Stimulated activated CD8-positive, alpha-beta memory T cell treated with anti-CD3 and anti-CD28 coated beads, Interleukin-4, amount 100 ng/mL, for 48 hours (primary cell): ENCODE data around the gene ELP4.

Experiments used
- DNase-seq: peaks from one replicate; pipeline ENCODE4 v3.0.0-alpha.2; 2020

ELP4 gene

GRCh38 chr11:31783252-31783651, 273.7 kb downstream of the ELP4 start:
- DNase-seq, result no peak

- no peak for DNase-seq
These were observed 275.0 kb downstream of the ELP4 start for GRCh38 chr11:31784611-31785010.

- DNase-seq, result no peak
These were observed 277.6 kb downstream of the ELP4 start for GRCh38 chr11:31786996-31787685.

GRCh38 chr11:31788085-31788484, 278.5 kb downstream of the ELP4 start:
- DNase-seq, result no peak

- no peak for DNase-seq
These were observed 281.1 kb downstream of the ELP4 start for GRCh38 chr11:31790649-31791048.

GRCh38 chr11:31792036-31792435, 282.5 kb downstream of the ELP4 start:
- DNase-seq, result no peak

- no peak for DNase-seq
These were observed 282.9 kb downstream of the ELP4 start for GRCh38 chr11:31792456-31792855.

GRCh38 chr11:31793264-31793663, 283.7 kb downstream of the ELP4 start:
- no peak for DNase-seq

GRCh38 chr11:31794548-31794947, 285.0 kb downstream of the ELP4 start:
- DNase-seq, result no peak

- no peak for DNase-seq
These were observed 286.3 kb downstream of the ELP4 start for GRCh38 chr11:31795706-31796498.

GRCh38 chr11:31796499-31797189, 287.1 kb downstream of the ELP4 start:
- DNase-seq, result no peak

- no peak for DNase-seq
These were observed 287.9 kb downstream of the ELP4 start for GRCh38 chr11:31797190-31798056.

- no peak for DNase-seq
These were observed 288.5 kb downstream of the ELP4 start for GRCh38 chr11:31798057-31798553.

GRCh38 chr11:31798554-31799434, 289.2 kb downstream of the ELP4 start:
- peak; percentile 44 for DNase-seq

GRCh38 chr11:31799435-31800397, 290.1 kb downstream of the ELP4 start:
- no peak for DNase-seq

GRCh38 chr11:31800398-31801265, 291.1 kb downstream of the ELP4 start:
- DNase-seq, result no peak

GRCh38 chr11:31801298-31801702, 291.7 kb downstream of the ELP4 start:
- DNase-seq, result no peak

GRCh38 chr11:31802000-31802551, 292.5 kb downstream of the ELP4 start:
- DNase-seq, result no peak

- no peak for DNase-seq
These were observed 293.0 kb downstream of the ELP4 start for GRCh38 chr11:31802609-31802989.
